ENCODE measurements around the gene ABT1. TPM values are rescaled to one million over a fixed set of nuclear protein-coding genes. Genes with fewer than 3 reads are reported as not detected.
A peak's percentile ranks its signal among the peaks of the same experiment; 100 is the strongest.

The ABT1 gene
- total RNA-seq, 1 donor = 11.6 TPM

DNA sequence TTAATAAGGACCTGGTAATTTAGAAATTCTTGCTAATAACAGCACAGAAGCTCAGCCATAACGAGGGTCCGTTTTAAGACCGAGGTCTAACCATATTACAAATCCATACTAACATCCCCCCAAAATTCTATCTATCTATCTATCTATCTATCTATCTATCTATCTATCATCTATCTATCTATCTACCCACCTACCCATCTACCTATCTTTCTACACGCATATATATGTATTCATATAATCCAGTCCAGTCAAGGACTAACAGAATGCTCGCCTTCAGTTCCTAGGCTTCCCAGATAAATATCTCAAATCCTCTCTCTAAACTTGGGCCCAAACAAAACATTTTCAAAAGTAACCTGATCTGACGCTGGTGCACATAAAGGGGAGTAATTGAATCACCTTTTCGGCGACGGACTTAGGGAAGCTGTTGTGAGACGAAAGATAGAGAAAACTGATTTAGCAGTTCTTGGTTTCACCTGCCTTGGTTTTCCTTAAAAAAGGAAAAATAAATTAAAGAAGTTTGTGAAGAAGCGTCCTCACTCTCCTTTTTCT, 44.0 kb upstream of the ABT1 start:
- Histone ChIP-seq H3K9me3 (ENCODE audit: low read depth, low read length) (no peaks in the 10 kb centered on the region), H3K27me3 (ENCODE audit: insufficient read depth, low read length) (no peaks in the 10 kb centered on the region), H2AFZ (ENCODE audit: low read length) (peak overlapping the region; percentile 59)

DNA sequence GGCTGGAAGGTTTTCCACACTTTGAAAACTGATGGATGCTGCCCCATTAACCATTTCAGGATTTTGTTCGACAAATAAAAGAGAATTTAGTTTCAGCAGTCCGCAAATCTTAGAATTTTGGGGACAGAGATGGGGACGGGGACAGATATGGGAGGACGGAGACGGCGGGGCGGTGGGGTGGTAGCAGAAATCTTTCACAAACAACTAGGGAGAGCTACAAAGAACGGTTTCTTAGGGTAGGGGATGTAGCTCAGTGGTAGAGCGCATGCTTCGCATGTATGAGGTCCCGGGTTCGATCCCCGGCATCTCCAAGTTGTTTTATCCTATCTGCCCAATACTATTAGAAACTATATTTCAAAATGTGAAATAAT, 43.5 kb upstream of the ABT1 start:
- Histone ChIP-seq H3K4me3 (ENCODE audit: insufficient read depth, low read length) (peak overlapping the region; percentile 73), H3K4me1 (ENCODE audit: insufficient read depth, low read length) (peaks cover 18% of the 10 kb centered on the region), H2AFZ (ENCODE audit: low read length) (peak overlapping the region; percentile 59), H3K27me3 (ENCODE audit: insufficient read depth, low read length) (no peaks in the 10 kb centered on the region), H3K9me3 (ENCODE audit: low read depth, low read length) (no peaks in the 10 kb centered on the region), H3K79me2 (ENCODE audit: insufficient read depth, low read length) (no peaks in the 10 kb centered on the region), H3K4me2 (ENCODE audit: insufficient read depth, low read length) (peak overlapping the region; percentile 93), H4K20me1 (ENCODE audit: insufficient read depth, low read length) (no peaks in the 10 kb centered on the region), H3K27ac (ENCODE audit: low read depth, low read length) (peak overlapping the region; percentile 80), H3K36me3 (ENCODE audit: insufficient read depth, low read length) (no peaks in the 10 kb centered on the region)
- DNase-seq (ENCODE audit: insufficient read length, low spot score, missing footprints) = no peak
- TF ChIP-seq, protein P1, sequence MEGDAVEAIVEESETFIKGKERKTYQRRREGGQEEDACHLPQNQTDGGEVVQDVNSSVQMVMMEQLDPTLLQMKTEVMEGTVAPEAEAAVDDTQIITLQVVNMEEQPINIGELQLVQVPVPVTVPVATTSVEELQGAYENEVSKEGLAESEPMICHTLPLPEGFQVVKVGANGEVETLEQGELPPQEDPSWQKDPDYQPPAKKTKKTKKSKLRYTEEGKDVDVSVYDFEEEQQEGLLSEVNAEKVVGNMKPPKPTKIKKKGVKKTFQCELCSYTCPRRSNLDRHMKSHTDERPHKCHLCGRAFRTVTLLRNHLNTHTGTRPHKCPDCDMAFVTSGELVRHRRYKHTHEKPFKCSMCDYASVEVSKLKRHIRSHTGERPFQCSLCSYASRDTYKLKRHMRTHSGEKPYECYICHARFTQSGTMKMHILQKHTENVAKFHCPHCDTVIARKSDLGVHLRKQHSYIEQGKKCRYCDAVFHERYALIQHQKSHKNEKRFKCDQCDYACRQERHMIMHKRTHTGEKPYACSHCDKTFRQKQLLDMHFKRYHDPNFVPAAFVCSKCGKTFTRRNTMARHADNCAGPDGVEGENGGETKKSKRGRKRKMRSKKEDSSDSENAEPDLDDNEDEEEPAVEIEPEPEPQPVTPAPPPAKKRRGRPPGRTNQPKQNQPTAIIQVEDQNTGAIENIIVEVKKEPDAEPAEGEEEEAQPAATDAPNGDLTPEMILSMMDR (IDR thresholded peaks at IDR 0.05; ENCODE audit: extremely low read depth, low read depth, low read length) = no peak

More for the DNA sequence above, 44.0 kb upstream of the ABT1 start:
- no peak for DNase-seq (ENCODE audit: insufficient read length, low spot score, missing footprints)
- TF ChIP-seq, protein P1 (IDR thresholded peaks at IDR 0.05; ENCODE audit: extremely low read depth, low read depth, low read length) = no peak
- H3K4me1 ChIP-seq (ENCODE audit: insufficient read depth, low read length) = peaks cover 18% of the 10 kb centered on the region
- H3K4me2 ChIP-seq (ENCODE audit: insufficient read depth, low read length) = peak overlapping the region; percentile 93
- H3K79me2 ChIP-seq (ENCODE audit: insufficient read depth, low read length) = no peaks in the 10 kb centered on the region
- H3K4me3 ChIP-seq (ENCODE audit: insufficient read depth, low read length) = peak overlapping the region; percentile 73
- H3K36me3 ChIP-seq (ENCODE audit: insufficient read depth, low read length) = no peaks in the 10 kb centered on the region
- no peak overlapping the region for H3K27ac ChIP-seq (ENCODE audit: low read depth, low read length)
- H4K20me1 ChIP-seq (ENCODE audit: insufficient read depth, low read length) = no peaks in the 10 kb centered on the region

DNA sequence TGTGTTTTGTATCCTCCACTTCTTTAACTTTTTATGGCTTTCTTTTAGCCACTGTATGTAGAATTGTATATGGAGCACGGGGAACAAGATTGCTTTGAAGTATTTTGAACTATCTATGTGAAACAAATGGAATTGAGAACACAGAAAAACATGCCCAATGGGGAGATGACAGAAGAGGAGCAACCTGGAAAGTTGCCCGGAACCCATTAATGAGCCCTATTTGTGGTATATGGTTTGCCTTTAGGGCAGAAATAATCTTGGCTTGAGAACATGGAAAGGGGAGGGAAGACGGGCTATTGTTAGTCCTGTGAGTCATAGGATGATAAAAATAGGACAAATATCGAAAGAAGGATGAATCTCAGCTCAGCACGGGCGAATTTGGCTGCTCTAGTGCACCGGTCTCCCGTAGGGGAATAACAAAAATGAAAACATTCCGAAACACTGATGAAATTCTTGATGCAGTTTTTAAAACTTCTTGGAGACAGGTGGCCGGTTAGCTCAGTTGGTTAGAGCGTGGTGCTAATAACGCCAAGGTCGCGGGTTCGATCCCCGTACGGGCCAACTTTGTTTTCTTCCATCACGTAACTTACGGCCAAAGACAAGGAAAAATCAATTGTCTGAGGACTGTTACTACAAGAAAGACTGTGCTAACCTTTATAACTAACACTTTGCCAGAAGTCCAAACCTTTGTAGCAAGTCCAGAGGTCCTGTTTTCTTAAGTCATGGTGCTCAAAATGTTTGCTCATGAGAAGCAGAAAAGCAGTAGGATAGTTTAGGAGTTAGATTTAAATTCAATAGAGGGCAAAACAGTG, 42.9 kb upstream of the ABT1 start:
- Histone ChIP-seq H2AFZ (ENCODE audit: low read length) (peak overlapping the region; percentile 91), H3K27ac (ENCODE audit: low read depth, low read length) (peak overlapping the region; percentile 80)

DNA sequence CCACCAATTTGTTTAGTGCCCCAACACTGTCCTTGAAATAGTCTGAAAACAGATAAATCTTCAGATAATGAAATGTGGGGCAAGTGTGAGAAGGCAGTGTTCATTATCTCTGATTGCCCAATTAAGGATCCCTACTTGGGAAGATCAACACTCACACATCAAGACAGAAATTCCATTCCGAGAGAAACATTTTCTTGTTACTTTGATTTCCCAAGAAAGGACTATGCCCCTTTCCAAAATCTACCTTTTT, 42.4 kb upstream of the ABT1 start:
- Histone ChIP-seq H3K79me2 (ENCODE audit: insufficient read depth, low read length) (no peaks in the 10 kb centered on the region), H3K9me3 (ENCODE audit: low read depth, low read length) (no peaks in the 10 kb centered on the region), H3K4me3 (ENCODE audit: insufficient read depth, low read length) (peak overlapping the region; percentile 73), H4K20me1 (ENCODE audit: insufficient read depth, low read length) (no peaks in the 10 kb centered on the region), H3K4me2 (ENCODE audit: insufficient read depth, low read length) (peak overlapping the region; percentile 93), H3K27me3 (ENCODE audit: insufficient read depth, low read length) (no peaks in the 10 kb centered on the region), H2AFZ (ENCODE audit: low read length) (peak overlapping the region; percentile 91), H3K27ac (ENCODE audit: low read depth, low read length) (peak overlapping the region; percentile 0), H3K36me3 (ENCODE audit: insufficient read depth, low read length) (no peaks in the 10 kb centered on the region), H3K4me1 (ENCODE audit: insufficient read depth, low read length) (peaks cover 18% of the 10 kb centered on the region)
- DNase-seq (ENCODE audit: insufficient read length, low spot score, missing footprints) = no peak
- TF ChIP-seq, protein P1 (IDR thresholded peaks at IDR 0.05; ENCODE audit: extremely low read depth, low read depth, low read length) = no peak

More for the DNA sequence above, 42.9 kb upstream of the ABT1 start:
- peak; percentile 72 for DNase-seq (ENCODE audit: insufficient read length, low spot score, missing footprints)
- Histone ChIP-seq H3K79me2 (ENCODE audit: insufficient read depth, low read length) (no peaks in the 10 kb centered on the region), H3K4me1 (ENCODE audit: insufficient read depth, low read length) (peaks cover 18% of the 10 kb centered on the region), H3K4me2 (ENCODE audit: insufficient read depth, low read length) (peak overlapping the region; percentile 93), H3K36me3 (ENCODE audit: insufficient read depth, low read length) (no peaks in the 10 kb centered on the region), H4K20me1 (ENCODE audit: insufficient read depth, low read length) (no peaks in the 10 kb centered on the region), H3K27me3 (ENCODE audit: insufficient read depth, low read length) (no peaks in the 10 kb centered on the region), H3K9me3 (ENCODE audit: low read depth, low read length) (no peaks in the 10 kb centered on the region), H3K4me3 (ENCODE audit: insufficient read depth, low read length) (peak overlapping the region; percentile 73)
- TF ChIP-seq, protein P1 (IDR thresholded peaks at IDR 0.05; ENCODE audit: extremely low read depth, low read depth, low read length) = no peak

Measured in osteoblast (primary cell).